H7 (cell line): ENCODE data around the gene AMPD2. TPM values are rescaled to one million over a fixed set of nuclear protein-coding genes. Genes with fewer than 3 reads are reported as not detected.

Experiments
- DNase-seq: peaks from one replicate; pipeline ENCODE4 v3.0.0; 2012
- H3K27me3 ChIP-seq: 2 replicates; pipeline ENCODE4 v1.6.0; 2011; ENCODE audit warnings: mild to moderate bottlenecking, low read length; ENCODE audit not compliant: control insufficient read depth, insufficient read depth
- H3K36me3 ChIP-seq: replicated peaks from 2 replicates; pipeline ENCODE4 v1.5.1; 2011; ENCODE audit warnings: low read length; ENCODE audit not compliant: control insufficient read depth, insufficient read depth
- H3K4me3 ChIP-seq: 2 replicates; pipeline ENCODE4 v1.5.1; 2011; ENCODE audit warnings: low read depth, mild to moderate bottlenecking, control low read depth, low read length, moderate library complexity; ENCODE audit not compliant: insufficient read depth
- total RNA-seq: library from RNA; depleted of rRNA; stranded (reverse); fragments of >200 nt; shearing (Covaris generic); gene quantifications from 2 replicates; pipeline ENCODE4 v1.2.3, GENCODE V29; 2014

The AMPD2 gene
- total RNA-seq, 1 experiment from 2014 or later = 83.7 TPM

DNA sequence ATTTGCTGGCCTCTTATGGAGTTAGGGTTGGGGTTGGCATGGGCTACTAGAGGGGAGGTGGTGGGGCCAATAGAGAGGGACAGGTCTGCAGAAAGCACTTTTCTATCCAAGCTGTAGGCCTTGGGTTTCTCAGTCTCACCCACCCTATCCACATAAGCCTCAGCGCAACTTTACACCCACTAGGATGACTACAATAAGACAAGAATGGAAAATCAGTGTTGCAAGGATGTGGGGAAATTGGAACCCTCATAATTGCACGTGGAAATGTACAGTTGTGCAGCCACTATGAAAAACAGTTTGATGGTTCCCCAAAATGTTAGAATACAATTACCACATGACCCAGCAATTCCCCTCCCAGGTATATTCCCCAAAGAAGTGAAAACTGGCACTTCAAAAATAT lies 22.2 kb downstream of the AMPD2 start:
- peak; percentile 1 for DNase-seq
- Histone ChIP-seq H3K36me3 (no peaks in the 10 kb centered on the region), H3K4me3 (no peak overlapping the region), H3K27me3 (peaks cover 3% of the 10 kb centered on the region)

DNA sequence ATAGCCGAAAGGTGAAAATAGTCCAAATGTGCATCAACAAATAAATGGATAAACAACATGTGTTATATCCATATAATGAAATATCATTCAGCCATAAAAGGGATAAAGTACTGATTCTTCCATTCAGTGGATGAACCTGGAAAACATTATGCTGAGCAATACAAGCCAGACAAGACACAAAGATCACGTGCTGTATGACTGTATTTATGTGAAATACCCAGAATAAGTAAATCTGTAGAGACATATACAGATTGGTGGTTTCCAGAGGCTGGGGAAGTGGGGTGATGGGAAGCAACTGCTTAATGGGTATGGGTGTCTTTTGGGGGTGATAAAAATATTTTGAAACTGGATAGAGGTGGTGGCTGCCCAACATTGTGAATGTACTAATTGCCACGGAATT lies 23.0 kb downstream of the AMPD2 start:
- Histone ChIP-seq H3K4me3 (no peak overlapping the region), H3K36me3 (no peaks in the 10 kb centered on the region), H3K27me3 (peaks cover 3% of the 10 kb centered on the region)
- no peak for DNase-seq

DNA sequence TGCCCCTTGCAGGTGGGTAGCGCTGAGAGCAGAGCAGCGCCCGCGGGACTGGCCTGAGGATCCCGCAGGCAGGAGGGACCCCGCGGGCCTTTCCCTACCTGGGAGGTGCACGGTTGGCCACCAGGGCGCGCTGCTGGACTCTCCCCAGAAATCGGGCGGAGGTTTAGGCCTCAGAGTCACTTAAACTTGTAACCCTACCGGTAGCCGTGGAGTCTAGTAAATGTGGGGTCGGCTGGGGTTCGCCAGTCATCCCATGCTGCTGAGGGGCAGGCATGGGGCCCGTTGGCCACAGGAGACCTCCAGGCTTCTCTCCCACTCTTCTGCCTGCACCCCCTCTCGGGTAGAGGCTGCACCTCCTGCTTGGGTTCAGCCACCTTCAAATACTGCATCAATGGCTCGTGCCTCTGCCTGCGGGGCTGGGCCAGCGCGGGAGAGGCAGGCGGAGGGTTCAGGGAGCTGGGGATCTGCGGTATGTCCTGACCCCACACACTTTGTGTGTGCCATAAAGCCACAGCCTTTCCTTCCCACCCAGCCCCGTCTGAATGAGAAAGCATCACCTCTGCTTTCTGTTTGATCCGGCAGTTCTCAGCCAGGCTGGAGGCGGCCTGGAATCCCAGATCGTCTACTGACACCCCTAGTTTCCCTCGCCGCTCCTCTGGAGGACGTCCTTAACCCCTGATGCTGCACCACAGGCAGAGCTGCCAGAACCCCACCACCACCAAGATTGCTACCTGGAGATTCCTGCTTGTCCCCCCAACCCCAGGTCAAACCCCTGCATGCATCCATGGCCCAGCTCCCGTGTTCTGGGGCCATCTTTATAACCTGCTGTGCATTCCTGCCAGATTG lies 24.0 kb downstream of the AMPD2 start:
- DNase-seq = peak; percentile 95
- Histone ChIP-seq H3K4me3 (no peak overlapping the region), H3K36me3 (no peaks in the 10 kb centered on the region), H3K27me3 (peaks cover 3% of the 10 kb centered on the region)

DNA sequence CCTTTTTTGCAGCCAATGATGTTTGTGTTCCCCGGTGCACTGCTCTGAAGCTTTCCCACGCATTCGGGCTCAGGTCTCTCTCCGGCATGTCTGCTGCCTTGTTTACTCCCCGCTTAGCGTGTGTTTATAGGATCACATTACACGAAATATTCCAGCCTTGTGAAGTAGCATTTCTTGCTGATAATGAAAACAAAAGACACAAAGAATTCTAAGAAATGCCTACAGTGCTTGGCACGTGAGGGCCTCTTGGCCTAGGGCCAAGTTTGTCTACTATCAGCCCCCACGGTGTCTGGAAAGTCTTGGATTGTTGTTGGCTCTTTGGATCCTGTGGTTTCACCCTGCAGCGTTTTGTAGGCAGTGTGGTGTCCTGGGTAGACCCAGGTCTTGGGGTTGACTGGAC lies 25.0 kb downstream of the AMPD2 start:
- H3K27me3 ChIP-seq = peaks cover 3% of the 10 kb centered on the region
- H3K36me3 ChIP-seq = no peaks in the 10 kb centered on the region
- no peak overlapping the region for H3K4me3 ChIP-seq
- DNase-seq = no peak

DNA sequence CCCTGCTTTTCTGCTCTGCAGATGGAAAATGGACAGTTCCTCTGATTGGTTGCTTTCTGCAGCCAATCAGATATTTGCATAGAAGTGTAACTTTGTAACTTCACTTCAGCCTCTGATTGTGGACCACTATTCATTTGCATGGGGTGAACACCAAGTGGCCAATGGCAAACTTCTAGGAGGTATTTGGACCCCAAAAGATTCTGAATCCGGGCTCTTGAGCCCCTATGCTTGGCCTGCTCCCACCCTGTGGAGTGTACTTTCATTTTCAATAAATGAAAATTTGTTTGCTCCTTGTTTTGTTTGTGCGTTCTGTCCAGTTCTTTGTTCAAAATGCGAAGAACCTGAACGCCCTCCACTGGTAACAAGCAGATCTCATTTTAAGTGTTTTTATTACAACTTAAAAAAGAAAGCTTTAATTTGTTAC lies 29.9 kb downstream of the AMPD2 start:
- no peak overlapping the region for H3K4me3 ChIP-seq
- H3K27me3 ChIP-seq = peaks cover 7% of the 10 kb centered on the region
- H3K36me3 ChIP-seq = no peaks in the 10 kb centered on the region
- peak; percentile 3 for DNase-seq

DNA sequence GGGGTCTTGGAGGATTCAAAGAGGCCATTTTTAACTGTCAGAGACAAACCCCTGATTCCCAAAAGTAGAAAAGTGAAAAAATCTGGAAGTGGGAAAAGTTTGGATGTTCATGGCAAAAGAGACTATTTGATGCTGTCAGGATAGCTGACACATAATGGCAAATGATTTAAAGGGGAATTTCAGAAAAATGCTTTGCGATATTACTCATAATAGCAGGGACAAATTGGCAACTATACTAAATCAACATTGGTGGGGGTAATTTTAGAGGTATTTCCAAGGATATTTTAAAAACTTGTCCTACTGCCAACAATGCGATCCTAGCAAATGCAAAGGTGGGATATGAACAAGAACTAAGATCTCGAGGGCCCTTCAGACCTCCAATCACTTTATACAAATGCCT lies 31.0 kb downstream of the AMPD2 start:
- Histone ChIP-seq H3K36me3 (no peaks in the 10 kb centered on the region), H3K27me3 (peaks cover 10% of the 10 kb centered on the region), H3K4me3 (no peak overlapping the region)
- peak; percentile 0 for DNase-seq

DNA sequence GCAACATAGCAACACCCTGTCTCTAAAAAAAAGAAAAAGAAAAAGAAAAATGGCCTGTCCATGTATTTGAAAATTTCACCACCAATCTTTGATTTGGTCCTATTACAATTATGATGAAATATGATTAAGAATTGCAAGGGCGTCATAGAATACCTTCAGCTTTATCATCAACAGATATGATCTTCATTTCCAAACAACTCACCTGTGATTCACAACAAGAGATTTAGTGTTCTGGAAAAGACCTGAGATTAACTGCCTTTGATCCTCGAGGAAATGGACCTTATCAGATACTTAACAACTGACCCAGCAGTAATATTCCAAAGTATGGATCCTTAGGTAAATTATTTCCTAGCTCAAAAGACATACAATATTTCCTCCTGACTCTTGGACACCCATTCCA lies 32.8 kb downstream of the AMPD2 start:
- Histone ChIP-seq H3K4me3 (no peak overlapping the region), H3K27me3 (peaks cover 11% of the 10 kb centered on the region), H3K36me3 (no peaks in the 10 kb centered on the region)
- peak; percentile 1 for DNase-seq

DNA sequence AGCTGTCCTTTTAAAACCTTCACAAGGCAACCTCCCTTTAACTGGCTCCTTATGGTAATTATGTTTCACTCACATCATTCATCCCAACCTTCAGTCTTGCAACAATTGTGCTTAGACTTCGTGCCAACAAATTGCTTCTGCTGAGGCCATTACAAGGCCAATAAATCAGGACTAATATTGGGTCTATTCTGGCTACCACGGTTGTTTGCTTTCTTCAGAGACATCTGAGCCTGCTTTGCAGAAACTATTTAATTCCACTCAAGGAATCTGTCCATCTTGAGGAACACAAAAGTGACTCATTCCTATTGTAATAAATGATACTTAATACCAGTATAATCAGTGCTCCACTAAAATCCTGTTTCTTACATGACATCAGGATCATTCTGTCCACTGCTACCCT lies 33.7 kb downstream of the AMPD2 start:
- H3K27me3 ChIP-seq = peaks cover 11% of the 10 kb centered on the region
- H3K4me3 ChIP-seq = no peak overlapping the region
- no peaks in the 10 kb centered on the region for H3K36me3 ChIP-seq
- peak; percentile 1 for DNase-seq

DNA sequence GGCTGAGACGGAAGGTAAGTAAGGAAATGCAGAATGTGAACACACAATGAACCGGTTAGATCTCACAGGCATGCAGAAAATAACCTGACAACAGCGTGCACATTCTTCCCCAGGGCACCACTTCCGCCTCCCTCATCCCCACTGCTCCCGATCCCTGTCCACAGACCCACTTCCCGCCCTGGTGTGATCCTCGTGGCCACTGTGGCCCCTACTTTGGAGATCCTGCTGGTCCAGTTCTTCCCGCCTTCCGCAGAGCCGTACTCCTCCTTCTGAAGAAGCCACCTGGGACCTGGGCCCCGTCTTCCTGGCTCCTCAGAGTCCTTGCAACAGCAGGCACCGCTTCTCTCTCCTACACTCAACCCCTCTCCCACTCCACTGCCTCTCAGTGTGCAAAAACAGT lies 34.9 kb downstream of the AMPD2 start:
- peaks cover 11% of the 10 kb centered on the region for H3K27me3 ChIP-seq
- no peak for DNase-seq
- no peak overlapping the region for H3K4me3 ChIP-seq
- no peaks in the 10 kb centered on the region for H3K36me3 ChIP-seq

DNA sequence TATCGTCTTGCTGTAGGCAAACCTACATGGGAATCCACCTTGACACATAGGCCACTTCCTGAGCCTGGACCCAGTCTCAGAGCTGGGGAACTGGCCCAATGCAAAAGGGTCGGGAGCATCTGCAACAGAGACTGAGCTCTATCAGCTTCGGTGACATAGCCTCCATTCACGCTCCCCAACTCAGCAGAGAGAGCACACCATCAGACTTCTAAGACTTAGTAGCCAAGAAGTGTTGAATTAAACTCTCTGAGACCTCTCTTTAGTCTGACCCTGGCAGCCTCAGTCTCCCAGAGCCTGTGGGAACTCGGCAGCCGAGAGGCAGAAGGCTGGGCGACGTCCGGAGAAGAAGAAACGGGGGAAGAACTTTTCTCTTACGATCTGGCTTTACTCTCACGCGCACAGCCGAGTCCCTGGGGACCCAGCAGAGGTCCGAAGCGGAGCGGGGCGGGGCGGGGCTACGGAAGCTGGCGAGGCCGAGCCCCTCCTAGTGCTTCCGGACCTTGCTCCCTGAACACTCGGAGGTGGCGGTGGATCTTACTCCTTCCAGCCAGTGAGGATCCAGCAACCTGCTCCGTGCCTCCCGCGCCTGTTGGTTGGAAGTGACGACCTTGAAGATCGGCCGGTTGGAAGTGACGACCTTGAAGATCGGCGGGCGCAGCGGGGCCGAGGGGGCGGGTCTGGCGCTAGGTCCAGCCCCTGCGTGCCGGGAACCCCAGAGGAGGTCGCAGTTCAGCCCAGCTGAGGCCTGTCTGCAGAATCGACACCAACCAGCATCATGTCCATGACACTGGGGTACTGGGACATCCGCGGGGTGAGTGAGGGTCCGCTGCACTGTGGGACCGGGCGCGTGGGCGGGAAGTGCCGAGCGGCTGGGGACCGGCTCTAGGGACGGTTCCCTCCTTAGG lies 36.2 kb downstream of the AMPD2 start, which contains the start of gene GSTM4:
Gene GSTM4 (plus strand): TSS at position 485 of the 905 bp plus-strand sequence. CDS start 291 bp downstream, at position 776.
- DNase-seq = peak; percentile 94
- Histone ChIP-seq H3K36me3 (no peaks in the 10 kb centered on the region), H3K4me3 (peak within 1 kb of the TSS; percentile 78), H3K27me3 (peaks cover 11% of the 10 kb centered on the region)

DNA sequence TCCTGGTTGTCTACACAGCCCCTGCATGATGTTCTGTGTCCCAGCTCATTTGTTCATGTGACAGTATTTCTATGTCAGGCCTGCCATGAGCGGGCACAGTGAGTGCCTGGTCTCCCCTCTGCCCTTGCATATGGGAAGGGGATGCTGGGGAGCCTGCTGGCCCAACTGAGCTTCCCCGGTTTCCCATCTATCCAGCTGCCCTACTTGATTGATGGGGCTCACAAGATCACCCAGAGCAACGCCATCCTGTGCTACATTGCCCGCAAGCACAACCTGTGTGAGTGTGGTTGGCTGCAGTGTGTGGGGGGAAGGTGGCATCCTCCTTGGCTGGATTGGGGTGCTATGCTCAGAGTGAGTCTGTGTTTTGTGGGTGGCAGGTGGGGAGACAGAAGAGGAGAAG lies 37.8 kb downstream of the AMPD2 start:
- Histone ChIP-seq H3K27me3 (peaks cover 9% of the 10 kb centered on the region), H3K4me3 (no peak overlapping the region), H3K36me3 (no peaks in the 10 kb centered on the region)
- DNase-seq = no peak

DNA sequence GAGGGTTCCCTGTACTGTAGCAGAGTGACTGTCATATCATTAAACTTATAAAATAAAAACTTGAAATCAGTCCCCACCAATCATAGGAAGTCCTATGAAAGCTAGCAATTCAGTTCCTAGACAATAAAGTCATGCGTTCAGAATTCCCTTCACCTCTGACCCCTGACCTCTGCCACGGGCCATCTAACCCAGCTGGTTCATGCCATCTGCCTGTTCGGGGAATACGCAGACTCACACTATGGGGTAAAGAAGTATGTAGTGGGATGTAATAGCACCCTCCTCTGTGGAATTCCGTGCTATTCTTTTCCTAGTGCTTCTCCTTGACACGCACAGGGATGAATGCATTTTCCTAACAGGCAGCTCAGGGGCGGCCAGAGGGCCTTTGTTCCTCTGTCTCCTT lies 38.3 kb downstream of the AMPD2 start:
- peaks cover 8% of the 10 kb centered on the region for H3K27me3 ChIP-seq
- H3K4me3 ChIP-seq = no peak overlapping the region
- DNase-seq = no peak
- H3K36me3 ChIP-seq = no peaks in the 10 kb centered on the region

DNA sequence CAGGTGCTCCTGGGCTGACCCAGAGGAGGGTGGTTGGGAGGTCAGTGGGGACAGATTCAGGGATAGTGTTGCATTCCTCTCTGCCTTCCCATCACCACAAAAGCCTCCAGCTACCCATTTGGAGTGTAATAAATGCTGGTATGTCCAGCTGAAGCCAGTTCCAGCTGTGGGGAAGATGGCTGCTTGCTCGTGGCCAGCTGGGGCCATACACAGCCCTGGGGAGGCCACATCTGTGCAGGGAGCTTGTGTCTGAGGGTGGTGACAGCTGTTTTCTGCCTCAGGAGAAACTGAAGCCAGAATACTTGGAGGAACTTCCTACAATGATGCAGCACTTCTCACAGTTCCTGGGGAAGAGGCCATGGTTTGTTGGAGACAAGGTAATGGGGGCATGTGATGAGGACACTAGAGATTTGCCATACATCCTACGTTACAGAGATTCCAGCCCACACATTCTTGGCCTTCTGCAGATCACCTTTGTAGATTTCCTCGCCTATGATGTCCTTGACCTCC lies 39.0 kb downstream of the AMPD2 start:
- Histone ChIP-seq H3K27me3 (peaks cover 8% of the 10 kb centered on the region), H3K4me3 (no peak overlapping the region), H3K36me3 (no peaks in the 10 kb centered on the region)
- no peak for DNase-seq

DNA sequence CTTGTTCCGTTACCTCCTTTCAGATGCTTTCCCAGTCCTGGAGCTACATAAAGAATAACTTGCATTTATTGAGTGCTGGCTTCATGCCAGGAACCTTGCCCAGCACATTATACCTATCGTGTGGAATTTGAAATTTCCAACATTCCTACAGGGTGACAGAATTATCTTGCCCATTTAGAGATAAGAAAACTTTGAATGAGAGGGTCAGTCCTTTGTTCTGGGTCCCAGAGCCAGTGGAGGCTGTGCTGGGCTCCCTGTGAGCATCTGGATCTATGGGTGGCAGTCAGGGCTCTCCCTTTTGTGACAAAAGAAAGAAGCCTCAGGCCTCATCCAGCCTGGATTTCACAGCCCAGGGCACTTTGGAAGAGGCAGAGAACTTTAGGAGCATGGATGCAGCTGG lies 39.5 kb downstream of the AMPD2 start:
- no peaks in the 10 kb centered on the region for H3K36me3 ChIP-seq
- no peak overlapping the region for H3K4me3 ChIP-seq
- DNase-seq = no peak
- peaks cover 8% of the 10 kb centered on the region for H3K27me3 ChIP-seq
